ENCODE data around the gene ILRUN. TPM values are rescaled to one million over a fixed set of nuclear protein-coding genes. Genes with fewer than 3 reads are reported as not detected.
A peak's percentile ranks its signal among the peaks of the same experiment; 100 is the strongest.

The ILRUN gene
- total and polyA plus RNA-seq, 9 of the 15 experiments (the other 6 are each of a cell fraction or from before 2014, with no cell fraction given): 24.9 to 78.9 (median 53.4) TPM

GRCh38 chr6:34656378-34657036 lies 40.1 kb downstream of the ILRUN start (continued):
- no peak for TF ChIP-seq FOSL1 (tag; conservative IDR thresholded peaks at IDR 0.05)
- no peak for TF ChIP-seq SREBF2 (CRISPR knock-in tag; IDR thresholded peaks at IDR 0.05)
- TF ChIP-seq ZNF584 (CRISPR knock-in tag; IDR thresholded peaks at IDR 0.05; ENCODE audit: low read depth): no peak
- no peak for TF ChIP-seq ESRRB (CRISPR knock-in tag; IDR thresholded peaks at IDR 0.05; ENCODE audit: borderline replicate concordance)
- TF ChIP-seq ZNF444 (CRISPR knock-in tag; IDR thresholded peaks at IDR 0.05): no peak
- no peak for TF ChIP-seq FIP1L1 (IDR thresholded peaks at IDR 0.05; ENCODE audit: low read depth, low read length, poor library complexity, severe bottlenecking)
- no peak for TF ChIP-seq SLC30A9 (CRISPR knock-in tag; IDR thresholded peaks at IDR 0.05)
- TF ChIP-seq HDAC2 (IDR thresholded peaks at IDR 0.05): 0 out of 2 replicates have a peak, but pooled peaks have one; percentile 13
- TF ChIP-seq THAP7 (CRISPR knock-in tag; IDR thresholded peaks at IDR 0.05): no peak
- TF ChIP-seq CAMTA2 (CRISPR knock-in tag; conservative IDR thresholded peaks at IDR 0.05): no peak
- TF ChIP-seq YBX1 (IDR thresholded peaks at IDR 0.05): no peak
- peak; percentile 58 for TF ChIP-seq DPF2 (IDR thresholded peaks at IDR 0.05)
- peak; percentile 41; the same call in 1 of the 2 replicates for TF ChIP-seq EP400 (IDR thresholded peaks at IDR 0.05)
- no peak for TF ChIP-seq PRDM10 (IDR thresholded peaks at IDR 0.05; ENCODE audit: partially characterized antibody)
- no peak for TF ChIP-seq MTA3 (IDR thresholded peaks at IDR 0.05; ENCODE audit: borderline replicate concordance)
- no peak for TF ChIP-seq BCLAF1 (IDR thresholded peaks at IDR 0.05; ENCODE audit: borderline replicate concordance in 1 of 2, control insufficient read depth in 1 of 2, low read depth in 2 of 2, low read length in 1 of 2)
- no peak for TF ChIP-seq MCM7 (IDR thresholded peaks at IDR 0.05)
- no peak for TF ChIP-seq ATF4 (CRISPR knock-in tag; IDR thresholded peaks at IDR 0.05)
- no peak for TF ChIP-seq ETS2 (tag; IDR thresholded peaks at IDR 0.05; ENCODE audit: borderline replicate concordance, poor library complexity, severe bottlenecking)
- TF ChIP-seq TCF3 (CRISPR knock-in tag; IDR thresholded peaks at IDR 0.05): peak; percentile 18; the same call in 1 of the 2 replicates
- TF ChIP-seq ATF7 (IDR thresholded peaks at IDR 0.05): peak; percentile 92

All from K562 (cell line).